B cell (primary cell): ENCODE measurements around the gene BMPR1A.

ENCODE experiments used
- CTCF ChIP-seq: fragments of 200-600 bp; IDR thresholded peaks from one replicate; pipeline ENCODE4 v1.8.0; 2022; ENCODE audit warnings: antibody characterized with exemption, mild to moderate bottlenecking
- EZH2 ChIP-seq: IDR thresholded peaks from 2 replicates; pipeline ENCODE4 v1.6.1; 2012; ENCODE audit warnings: borderline replicate concordance, low read depth, mild to moderate bottlenecking, moderate library complexity, low read length; ENCODE audit not compliant: insufficient read depth, poor library complexity, severe bottlenecking

GRCh38 chr10:86931872-86932271 lies 175.5 kb downstream of the BMPR1A start:
- TF ChIP-seq CTCF = no peak
- no peak for TF ChIP-seq EZH2
